Stomach (tissue), 9 donors: Measurements from ENCODE around the gene MEF2A. TPM values are rescaled to one million over a fixed set of nuclear protein-coding genes. Genes with fewer than 3 reads are reported as not detected.
"Not testable (repeated sequence)": the region's sequence is repeated elsewhere in the genome, so short reads cannot be mapped to it uniquely, and the experiment has no call there.

ENCODE experiments used
- DNase-seq, 2 donors: peaks; one replicate each; pipeline versions ENCODE4 v3.0.0 to v3.0.0-alpha.2; 2013 to 2019
- H3K27ac ChIP-seq, 5 donors: fragments of 200-600 bp in 4 of 5; sonication (generic) in 4 of 5; one replicate each; pipeline ENCODE4 v1.5.1; 2013 to 2019; ENCODE audit warnings: mild to moderate bottlenecking in 1 of 5, moderate library complexity in 1 of 5
- H3K27me3 ChIP-seq, 3 donors: fragments of 200-600 bp; sonication (generic); one replicate each; pipeline ENCODE4 v1.5.1; 2017 to 2019; ENCODE audit warnings: mixed run types in 1 of 3
- H3K36me3 ChIP-seq, 4 donors: fragments of 200-600 bp; sonication (generic); 1 replicate in 3 of 4; 2 replicates in 1 of 4; pipeline ENCODE4 v1.5.1; 2016 to 2019
- H3K4me1 ChIP-seq, 4 donors: fragments of 200-600 bp; sonication (generic); one replicate each; pipeline ENCODE4 v1.5.1; 2016 to 2019
- H3K4me3 ChIP-seq, 4 donors: fragments of 200-600 bp; sonication (generic) in 3 of 4; one replicate each; pipeline ENCODE4 v1.5.1; 2016 to 2019; ENCODE audit warnings: mild to moderate bottlenecking in 1 of 4
- H3K9me3 ChIP-seq, 4 donors: fragments of 200-600 bp; sonication (generic); one replicate each; pipeline ENCODE4 v1.5.1; 2016 to 2019
- CTCF ChIP-seq, 7 experiments: fragments of 450-650 bp in 4 of 7; fragments of 200-600 bp in 3 of 7; sonication (generic) in 3 of 7; IDR thresholded peaks; one replicate each; pipeline ENCODE4 v1.5.1; 2016 to 2019; ENCODE audit warnings: antibody characterized with exemption in 7 of 7, control low read depth in 2 of 7, mild to moderate bottlenecking in 1 of 7
- EP300 ChIP-seq: sonication (generic); formaldehyde crosslinking; IDR thresholded peaks from one replicate; pipeline ENCODE4 v1.6.1; 2017; ENCODE audit warnings: antibody characterized with exemption
- POLR2A ChIP-seq, 4 donors: fragments of 450-650 bp; IDR thresholded peaks; one replicate each; pipeline ENCODE4 v1.6.1; 2016; ENCODE audit warnings: antibody characterized with exemption in 4 of 4, control low read depth in 2 of 4, mild to moderate bottlenecking in 1 of 4, moderate library complexity in 1 of 4
- POLR2AphosphoS5 ChIP-seq, 3 donors: sonication (generic); formaldehyde crosslinking; IDR thresholded peaks; one replicate each; pipeline ENCODE4 v1.6.1; 2016; ENCODE audit warnings: antibody characterized with exemption in 3 of 3
- WGBS, 5 donors: extraction: QIAGEN DNeasy Blood & Tissue Kit in 3 of 5; methylation state at CpG; one replicate each; pipeline versions ENCODE4 v1.1.5 to v1.1.7; 2013 to 2018; 5-methylcytosine and 5-hydroxymethylcytosine counted together
- intact Hi-C: fragments of 100-400 bp; cut with DNase I; formaldehyde crosslinking; loops from one replicate; pipeline ENCODE4 v1.15.1; 2023; ENCODE audit warnings: low total_unique reads
- polyA plus RNA-seq, 3 donors: library from polyadenylated mRNA; stranded (reverse); fragments of 200-250 nt; gene quantifications; one replicate each; pipeline ENCODE4 v1.2.3, GENCODE V29; 2013
- total RNA-seq, 5 donors: library from RNA; depleted of rRNA; stranded (reverse); fragments of >200 nt; gene quantifications; one replicate each; pipeline versions ENCODE4 v1.1.0 to v1.2.3, GENCODE V29; 2014 to 2016
- donor health status: healthy with polysubstance abuse.
- donor health status: Bipolar disorder and iron deficiency.
- donor health status: healthy.

Gene MEF2A
- total and polyA plus RNA-seq, 8 donors, result 11.0 to 85.2 (median 26.7) TPM

- Histone ChIP-seq H3K4me3 (no peak overlapping the region), H3K9me3 (no peaks in the 10 kb centered on the region), H3K36me3 (no peaks in the 10 kb centered on the region), H3K27me3 (no peaks in the 10 kb centered on the region), H3K4me1 (peaks cover 0 to 3% (median 0%) of the 10 kb centered on the region in 4 donors), H3K27ac (no peak overlapping the region)
- 37 to 55% (median 49%) methylated on average over 4 to 6 of the region's 6 CpGs for WGBS, 5 donors
- TF ChIP-seq POLR2AphosphoS5 (IDR thresholded peaks at IDR 0.05) (no peak), CTCF (IDR thresholded peaks at IDR 0.05) (no peak), EP300 (no peak), POLR2A (IDR thresholded peaks at IDR 0.05) (no peak)
- no peak for DNase-seq
- intact Hi-C loops, result no loop called here
These were observed 183.6 kb downstream of the MEF2A start for GRCh38 chr15:99749386-99749785.

GRCh38 chr15:99750326-99750725 lies 184.5 kb downstream of the MEF2A start:
- H3K36me3 ChIP-seq, H3K4me1 ChIP-seq, H3K27me3 ChIP-seq, H3K27ac ChIP-seq, H3K4me3 ChIP-seq, DNase-seq, intact Hi-C loops, H3K9me3 ChIP-seq: not testable (repeated sequence)
- WGBS, 5 donors, result 77 to 91% (median 90%) methylated on average over 11 of the region's 11 CpGs

- no peak overlapping the region for H3K27ac ChIP-seq
- TF ChIP-seq CTCF (IDR thresholded peaks at IDR 0.05) (no peak), EP300 (no peak), POLR2A (IDR thresholded peaks at IDR 0.05) (no peak), POLR2AphosphoS5 (IDR thresholded peaks at IDR 0.05) (no peak)
- DNase-seq, result no peak
- no peaks in the 10 kb centered on the region for H3K9me3 ChIP-seq
- H3K27me3 ChIP-seq, result no peaks in the 10 kb centered on the region
- H3K36me3 ChIP-seq, result no peaks in the 10 kb centered on the region
- intact Hi-C loops, result no loop called here
- H3K4me1 ChIP-seq, result peaks cover 0 to 7% (median 0%) of the 10 kb centered on the region in 4 donors
- 71 to 93% (median 84%) methylated on average over 4 of the region's 4 CpGs for WGBS, 5 donors
- no peak overlapping the region for H3K4me3 ChIP-seq
These were observed 186.8 kb downstream of the MEF2A start for GRCh38 chr15:99752556-99752955.

GRCh38 chr15:99753066-99753465 lies 187.3 kb downstream of the MEF2A start:
- DNase-seq, result no peak
- Histone ChIP-seq H3K4me3 (no peak overlapping the region), H3K27me3 (no peaks in the 10 kb centered on the region), H3K36me3 (no peaks in the 10 kb centered on the region), H3K27ac (no peak overlapping the region), H3K9me3 (no peaks in the 10 kb centered on the region), H3K4me1 (peaks cover 0 to 7% (median 0%) of the 10 kb centered on the region in 4 donors)
- 77 to 87% (median 82%) methylated on average over 4 of the region's 4 CpGs for WGBS, 5 donors
- intact Hi-C loops, result no loop called here
- no peak for TF ChIP-seq POLR2A (IDR thresholded peaks at IDR 0.05)
- TF ChIP-seq POLR2AphosphoS5 (IDR thresholded peaks at IDR 0.05), result no peak
- no peak for TF ChIP-seq CTCF (IDR thresholded peaks at IDR 0.05)
- TF ChIP-seq EP300, result no peak

GRCh38 chr15:99755692-99756409 lies 190.1 kb downstream of the MEF2A start:
- intact Hi-C loops, result no loop called here
- TF ChIP-seq CTCF (IDR thresholded peaks at IDR 0.05) (peak in 5 of 7 experiments; percentile 41 to 73 (median 62)), POLR2A (IDR thresholded peaks at IDR 0.05) (no peak)
- 4 to 7% (median 7%) methylated on average over 7 of the region's 7 CpGs for WGBS, 5 donors

More at GRCh38 chr15:99755692-99756409, 190.1 kb downstream of the MEF2A start:
- no peak overlapping the region for H3K4me3 ChIP-seq
- H3K36me3 ChIP-seq, result no peaks in the 10 kb centered on the region
- H3K9me3 ChIP-seq, result no peaks in the 10 kb centered on the region
- peak; percentile 42 to 88 for DNase-seq
- H3K27me3 ChIP-seq, result no peaks in the 10 kb centered on the region
- no peak overlapping the region for H3K27ac ChIP-seq
- H3K4me1 ChIP-seq, result peaks cover 0 to 4% (median 0%) of the 10 kb centered on the region in 4 donors
